Panc1 (cell line): ENCODE data around the gene SGIP1. TPM values are rescaled to one million over a fixed set of nuclear protein-coding genes. Genes with fewer than 3 reads are reported as not detected.

Source experiments
- ATAC-seq: fragments of 200-7000 bp; cut with Tn5 transposase; 2 replicates; pipeline ENCODE4 v1.9.1; 2020; ENCODE audit warnings: mild to moderate bottlenecking, moderate library complexity
- BruUV-seq: library from RNA; stranded (reverse); fragments of 400-500 nt; replicated peaks from 2 replicates; lab custom pipeline; 2021; lab: Mats Ljungman, UMichigan
- CTCF ChIA-PET: fragments of 300-600 bp; sonication (Branson Sonifier 250); formaldehyde crosslinking; loops from one replicate; lab custom pipeline; 2022; ENCODE audit warnings: antibody characterized with exemption; lab: Charles Lee
- POLR2A ChIA-PET: fragments of 300-600 bp; sonication (Branson Sonifier 250); formaldehyde crosslinking; loops from one replicate; lab custom pipeline; 2022; ENCODE audit warnings: antibody characterized with exemption; lab: Charles Lee
- DNase-seq: peaks from one replicate; pipeline ENCODE4 v3.0.0-alpha.2; 2010; ENCODE audit warnings: low read depth, low spot score
- H3K27ac ChIP-seq: 2 replicates; pipeline ENCODE4 v1.5.1; 2011; ENCODE audit warnings: mild to moderate bottlenecking, low read length, inconsistent platforms
- H3K27me3 ChIP-seq: fragments of 200-500 bp; sonication (Bioruptor generic); 2 replicates; pipeline ENCODE4 v1.6.0; 2014; ENCODE audit warnings: low read length, inconsistent platforms; ENCODE audit not compliant: control insufficient read depth, insufficient read depth
- H3K36me3 ChIP-seq: fragments of 200-500 bp; sonication (Bioruptor generic); 2 replicates; pipeline ENCODE4 v1.5.1; 2014; ENCODE audit warnings: inconsistent platforms, mild to moderate bottlenecking, low read length, moderate library complexity; ENCODE audit not compliant: control insufficient read depth, insufficient read depth
- H3K4me1 ChIP-seq: 2 replicates; pipeline ENCODE4 v1.5.1; 2011; ENCODE audit warnings: inconsistent platforms, mild to moderate bottlenecking, low read length, moderate library complexity; ENCODE audit not compliant: control insufficient read depth, insufficient read depth
- H3K4me3 ChIP-seq, 2 experiments: 2 replicates each; pipeline ENCODE4 v1.5.1; 2011 to 2012; ENCODE audit warnings: low read depth in 2 of 2, low read length in 2 of 2, mild to moderate bottlenecking in 2 of 2, inconsistent platforms in 1 of 2, moderate library complexity in 1 of 2
- H3K9me3 ChIP-seq: fragments of 200-500 bp; sonication (Bioruptor generic); 2 replicates; pipeline ENCODE4 v1.5.1; 2014; ENCODE audit warnings: low read depth, mild to moderate bottlenecking, inconsistent platforms, low read length, moderate library complexity; ENCODE audit not compliant: control insufficient read depth, insufficient read depth
- POLR2AphosphoS5 ChIP-seq: IDR thresholded peaks from 2 replicates; pipeline ENCODE4 v1.6.1; 2012; ENCODE audit warnings: mild to moderate bottlenecking, low read depth, low read length, moderate library complexity
- SIN3A ChIP-seq: IDR thresholded peaks from 2 replicates; pipeline ENCODE4 v1.6.1; 2012; ENCODE audit warnings: low read depth, mild to moderate bottlenecking, low read length, moderate library complexity, borderline replicate concordance; ENCODE audit not compliant: insufficient read depth
- TCF7L2 ChIP-seq: IDR thresholded peaks from 2 replicates; pipeline ENCODE4 v1.6.1; 2011; ENCODE audit warnings: mild to moderate bottlenecking, low read depth, low read length, inconsistent platforms
- in situ Hi-C: cut with HindIII; loops from 2 replicates; pipeline ENCODE4 v1.10.0; 2016; ENCODE audit warnings: low sequenced_read_pairs, low pct_unique_long_range_greater_than_20kb
- intact Hi-C: fragments of 100-400 bp; cut with micrococcal nuclease; formaldehyde crosslinking; loops from one replicate; pipeline ENCODE4 v1.10.0; 2022; ENCODE audit not compliant: unreplicated experiment
- total RNA-seq: library from RNA; stranded (reverse); gene quantifications from one replicate; pipeline ENCODE4 v1.2.1, GENCODE V29; 2021; ENCODE audit not compliant: unreplicated experiment
- TF ChIP-seq, protein P1 (sequence below): fragments of 450-650 bp; IDR thresholded peaks from 2 replicates; pipeline ENCODE4 v1.5.1; 2017; ENCODE audit warnings: mild to moderate bottlenecking
- TF ChIP-seq, protein P2 (sequence below), 2 experiments: IDR thresholded peaks; 2 replicates each; pipeline ENCODE4 v1.6.1; 2011 to 2012; ENCODE audit warnings: low read depth in 2 of 2, control low read depth in 1 of 2, low read length in 1 of 2, mild to moderate bottlenecking in 1 of 2, moderate library complexity in 1 of 2; ENCODE audit not compliant: insufficient read depth in 1 of 2

The SGIP1 gene
- total RNA-seq, 1 experiment from 2014 or later = 1.6 TPM

- H3K9me3 ChIP-seq = no peaks in the 10 kb centered on the region
- ChIA-PET POLR2A (no interaction called here), CTCF (no interaction called here)
- H3K4me3 ChIP-seq = no peak overlapping the region
- H3K4me1 ChIP-seq = no peaks in the 10 kb centered on the region
- no peak overlapping the region for H3K27ac ChIP-seq
- DNase-seq (no peak), ATAC-seq (no peak)
- BruUV-seq = no TSS peak
- H3K36me3 ChIP-seq = no peaks in the 10 kb centered on the region
- intact Hi-C loops (no loop called here), in situ Hi-C loops (no loop called here)
- no peaks in the 10 kb centered on the region for H3K27me3 ChIP-seq
- no peak for TF ChIP-seq TCF7L2
- TF ChIP-seq SIN3A = no peak
- TF ChIP-seq POLR2AphosphoS5 = no peak
- TF ChIP-seq, protein P1, sequence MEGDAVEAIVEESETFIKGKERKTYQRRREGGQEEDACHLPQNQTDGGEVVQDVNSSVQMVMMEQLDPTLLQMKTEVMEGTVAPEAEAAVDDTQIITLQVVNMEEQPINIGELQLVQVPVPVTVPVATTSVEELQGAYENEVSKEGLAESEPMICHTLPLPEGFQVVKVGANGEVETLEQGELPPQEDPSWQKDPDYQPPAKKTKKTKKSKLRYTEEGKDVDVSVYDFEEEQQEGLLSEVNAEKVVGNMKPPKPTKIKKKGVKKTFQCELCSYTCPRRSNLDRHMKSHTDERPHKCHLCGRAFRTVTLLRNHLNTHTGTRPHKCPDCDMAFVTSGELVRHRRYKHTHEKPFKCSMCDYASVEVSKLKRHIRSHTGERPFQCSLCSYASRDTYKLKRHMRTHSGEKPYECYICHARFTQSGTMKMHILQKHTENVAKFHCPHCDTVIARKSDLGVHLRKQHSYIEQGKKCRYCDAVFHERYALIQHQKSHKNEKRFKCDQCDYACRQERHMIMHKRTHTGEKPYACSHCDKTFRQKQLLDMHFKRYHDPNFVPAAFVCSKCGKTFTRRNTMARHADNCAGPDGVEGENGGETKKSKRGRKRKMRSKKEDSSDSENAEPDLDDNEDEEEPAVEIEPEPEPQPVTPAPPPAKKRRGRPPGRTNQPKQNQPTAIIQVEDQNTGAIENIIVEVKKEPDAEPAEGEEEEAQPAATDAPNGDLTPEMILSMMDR = no peak
- TF ChIP-seq, protein P2, sequence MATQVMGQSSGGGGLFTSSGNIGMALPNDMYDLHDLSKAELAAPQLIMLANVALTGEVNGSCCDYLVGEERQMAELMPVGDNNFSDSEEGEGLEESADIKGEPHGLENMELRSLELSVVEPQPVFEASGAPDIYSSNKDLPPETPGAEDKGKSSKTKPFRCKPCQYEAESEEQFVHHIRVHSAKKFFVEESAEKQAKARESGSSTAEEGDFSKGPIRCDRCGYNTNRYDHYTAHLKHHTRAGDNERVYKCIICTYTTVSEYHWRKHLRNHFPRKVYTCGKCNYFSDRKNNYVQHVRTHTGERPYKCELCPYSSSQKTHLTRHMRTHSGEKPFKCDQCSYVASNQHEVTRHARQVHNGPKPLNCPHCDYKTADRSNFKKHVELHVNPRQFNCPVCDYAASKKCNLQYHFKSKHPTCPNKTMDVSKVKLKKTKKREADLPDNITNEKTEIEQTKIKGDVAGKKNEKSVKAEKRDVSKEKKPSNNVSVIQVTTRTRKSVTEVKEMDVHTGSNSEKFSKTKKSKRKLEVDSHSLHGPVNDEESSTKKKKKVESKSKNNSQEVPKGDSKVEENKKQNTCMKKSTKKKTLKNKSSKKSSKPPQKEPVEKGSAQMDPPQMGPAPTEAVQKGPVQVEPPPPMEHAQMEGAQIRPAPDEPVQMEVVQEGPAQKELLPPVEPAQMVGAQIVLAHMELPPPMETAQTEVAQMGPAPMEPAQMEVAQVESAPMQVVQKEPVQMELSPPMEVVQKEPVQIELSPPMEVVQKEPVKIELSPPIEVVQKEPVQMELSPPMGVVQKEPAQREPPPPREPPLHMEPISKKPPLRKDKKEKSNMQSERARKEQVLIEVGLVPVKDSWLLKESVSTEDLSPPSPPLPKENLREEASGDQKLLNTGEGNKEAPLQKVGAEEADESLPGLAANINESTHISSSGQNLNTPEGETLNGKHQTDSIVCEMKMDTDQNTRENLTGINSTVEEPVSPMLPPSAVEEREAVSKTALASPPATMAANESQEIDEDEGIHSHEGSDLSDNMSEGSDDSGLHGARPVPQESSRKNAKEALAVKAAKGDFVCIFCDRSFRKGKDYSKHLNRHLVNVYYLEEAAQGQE (IDR thresholded peaks at IDR 0.05; ENCODE audit: insufficient read depth in 1 of 2, low read depth in 2 of 2, low read length in 1 of 2) = no peak
These were observed 71.6 kb downstream of the SGIP1 start for GRCh38 chr1:66605419-66605997.

- DNase-seq = no peak
- CTCF ChIA-PET = no interaction called here
- no peaks in the 10 kb centered on the region for H3K9me3 ChIP-seq
- H3K27ac ChIP-seq = no peak overlapping the region
- ATAC-seq = no peak
- no peaks in the 10 kb centered on the region for H3K36me3 ChIP-seq
- in situ Hi-C loops = no loop called here
- H3K4me3 ChIP-seq = no peak overlapping the region
- BruUV-seq = no TSS peak
- H3K27me3 ChIP-seq = no peaks in the 10 kb centered on the region
- intact Hi-C loops = no loop called here
- TF ChIP-seq, protein P2 (IDR thresholded peaks at IDR 0.05; ENCODE audit: insufficient read depth in 1 of 2, low read depth in 2 of 2, low read length in 1 of 2) = no peak
- no peak for TF ChIP-seq TCF7L2
- TF ChIP-seq SIN3A = no peak
- no peak for TF ChIP-seq POLR2AphosphoS5
- TF ChIP-seq, protein P1 = no peak
- POLR2A ChIA-PET = no interaction called here
- no peaks in the 10 kb centered on the region for H3K4me1 ChIP-seq
These were observed 72.6 kb downstream of the SGIP1 start for GRCh38 chr1:66606362-66607065.
